A549 (cell line): ENCODE results near the gene SPATA13.

Experiments used
- CBX2 ChIP-seq: fragments of 200-600 bp; sonication (generic); IDR thresholded peaks from 2 replicates; pipeline ENCODE4 v1.6.1; 2016; ENCODE audit warnings: low read depth, mild to moderate bottlenecking, borderline replicate concordance
- CTCF ChIP-seq: fragments of >200 bp; sonication (Bioruptor Twin); formaldehyde crosslinking; IDR thresholded peaks from 3 replicates; pipeline ENCODE4 v1.5.1; 2016
- POLR2A ChIP-seq: IDR thresholded peaks from 2 replicates; pipeline ENCODE4 v1.6.1; 2012; ENCODE audit warnings: mild to moderate bottlenecking, low read length

GRCh38 chr13:24304620-24305019 lies 144.1 kb downstream of the SPATA13 start:
- TF ChIP-seq CTCF (no peak), POLR2A (no peak), CBX2 (no peak)
